ENCODE measurements around the gene TBRG4.

DNA sequence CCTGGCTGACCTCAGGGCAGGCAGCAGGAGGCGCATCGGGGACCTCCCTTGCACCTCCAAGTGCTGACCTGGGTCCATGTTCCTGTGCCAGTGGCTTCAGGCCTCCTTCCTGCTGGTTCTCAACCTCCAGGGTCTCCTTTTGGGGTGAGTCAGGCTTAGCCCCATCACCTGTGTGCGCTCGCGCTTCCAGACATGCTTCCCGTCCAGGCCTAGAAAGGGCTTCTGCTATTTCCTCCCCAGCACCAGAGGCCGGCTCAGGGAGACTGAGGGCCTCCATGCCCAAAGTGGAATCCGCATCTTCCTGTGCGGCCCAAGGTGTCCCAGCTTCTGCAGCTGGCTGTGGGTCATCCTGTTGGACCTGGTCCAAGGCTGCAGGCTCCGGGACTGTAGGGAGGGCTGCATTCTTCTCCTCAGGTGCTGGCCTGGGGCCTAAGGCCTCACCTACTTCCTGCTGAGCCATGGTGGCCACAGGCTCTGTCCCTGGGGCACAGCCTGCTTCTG lies 28.6 kb downstream of the TBRG4 start:
- TF ChIP-seq, protein P1, sequence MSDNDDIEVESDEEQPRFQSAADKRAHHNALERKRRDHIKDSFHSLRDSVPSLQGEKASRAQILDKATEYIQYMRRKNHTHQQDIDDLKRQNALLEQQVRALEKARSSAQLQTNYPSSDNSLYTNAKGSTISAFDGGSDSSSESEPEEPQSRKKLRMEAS (IDR thresholded peaks at IDR 0.05), result no peak
- TF ChIP-seq EGR1 (IDR thresholded peaks at IDR 0.05) (no peak), TCF12 (IDR thresholded peaks at IDR 0.05; ENCODE audit: low read depth) (no peak; the same call in 1 of the 2 replicates), RAD21 (IDR thresholded peaks at IDR 0.05; ENCODE audit: low read depth) (no peak), TAF1 (IDR thresholded peaks at IDR 0.05; ENCODE audit: low read depth) (no peak)
- TF ChIP-seq, protein P2, sequence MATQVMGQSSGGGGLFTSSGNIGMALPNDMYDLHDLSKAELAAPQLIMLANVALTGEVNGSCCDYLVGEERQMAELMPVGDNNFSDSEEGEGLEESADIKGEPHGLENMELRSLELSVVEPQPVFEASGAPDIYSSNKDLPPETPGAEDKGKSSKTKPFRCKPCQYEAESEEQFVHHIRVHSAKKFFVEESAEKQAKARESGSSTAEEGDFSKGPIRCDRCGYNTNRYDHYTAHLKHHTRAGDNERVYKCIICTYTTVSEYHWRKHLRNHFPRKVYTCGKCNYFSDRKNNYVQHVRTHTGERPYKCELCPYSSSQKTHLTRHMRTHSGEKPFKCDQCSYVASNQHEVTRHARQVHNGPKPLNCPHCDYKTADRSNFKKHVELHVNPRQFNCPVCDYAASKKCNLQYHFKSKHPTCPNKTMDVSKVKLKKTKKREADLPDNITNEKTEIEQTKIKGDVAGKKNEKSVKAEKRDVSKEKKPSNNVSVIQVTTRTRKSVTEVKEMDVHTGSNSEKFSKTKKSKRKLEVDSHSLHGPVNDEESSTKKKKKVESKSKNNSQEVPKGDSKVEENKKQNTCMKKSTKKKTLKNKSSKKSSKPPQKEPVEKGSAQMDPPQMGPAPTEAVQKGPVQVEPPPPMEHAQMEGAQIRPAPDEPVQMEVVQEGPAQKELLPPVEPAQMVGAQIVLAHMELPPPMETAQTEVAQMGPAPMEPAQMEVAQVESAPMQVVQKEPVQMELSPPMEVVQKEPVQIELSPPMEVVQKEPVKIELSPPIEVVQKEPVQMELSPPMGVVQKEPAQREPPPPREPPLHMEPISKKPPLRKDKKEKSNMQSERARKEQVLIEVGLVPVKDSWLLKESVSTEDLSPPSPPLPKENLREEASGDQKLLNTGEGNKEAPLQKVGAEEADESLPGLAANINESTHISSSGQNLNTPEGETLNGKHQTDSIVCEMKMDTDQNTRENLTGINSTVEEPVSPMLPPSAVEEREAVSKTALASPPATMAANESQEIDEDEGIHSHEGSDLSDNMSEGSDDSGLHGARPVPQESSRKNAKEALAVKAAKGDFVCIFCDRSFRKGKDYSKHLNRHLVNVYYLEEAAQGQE (IDR thresholded peaks at IDR 0.05; ENCODE audit: low read depth), result no peak
